ENCODE results near the gene ZC3H4. TPM values are rescaled to one million over a fixed set of nuclear protein-coding genes. Genes with fewer than 3 reads are reported as not detected.
"Not testable (repeated sequence)": the region's sequence is repeated elsewhere in the genome, so short reads cannot be mapped to it uniquely, and the experiment has no call there.

Gene ZC3H4
- total and polyA plus RNA-seq, 12 donors = 5.7 to 45.0 (median 23.6) TPM

- H3K36me3 ChIP-seq (replicated peaks in 1 of 2) = peaks cover 0 to 33% of the 10 kb centered on the region in 2 donors
- WGBS, 4 donors = 89 to 99% (median 90%) methylated on average over 5 of the region's 5 CpGs
Measured at GRCh38 chr19:47142779-47143178, 29.2 kb upstream of the ZC3H4 start.

DNA sequence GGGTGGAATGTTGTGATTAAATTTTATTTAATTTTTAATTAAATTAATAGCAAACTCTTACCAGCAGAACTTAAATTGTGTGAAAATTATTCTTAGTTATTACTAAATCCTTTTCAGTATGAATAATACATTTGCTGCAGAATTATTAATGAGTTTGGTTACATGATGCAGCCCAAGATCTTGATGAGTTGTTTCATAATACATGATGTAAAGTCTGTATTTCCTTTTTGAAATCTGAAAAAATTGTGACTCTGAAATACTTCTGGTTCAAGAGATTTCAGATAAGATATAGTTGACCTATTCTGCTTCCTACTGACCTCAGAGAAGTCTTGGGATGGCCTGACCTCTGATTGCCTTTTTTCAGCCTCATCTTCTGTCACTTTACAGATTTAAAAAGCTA is 28.1 kb upstream of the ZC3H4 start:
- Histone ChIP-seq H3K4me3 (no peak overlapping the region), H3K9me3 (replicated peaks in 1 of 3) (no peaks in the 10 kb centered on the region), H3K36me3 (replicated peaks in 1 of 2) (peaks cover 0 to 33% of the 10 kb centered on the region in 2 donors), H3K27me3 (no peaks in the 10 kb centered on the region), H3K27ac (peak overlapping the region in 3 of 5 donors; percentile 19 to 47 (median 36)), H3K4me1 (replicated peaks in 1 of 2) (peaks cover 7 to 12% of the 10 kb centered on the region in 2 donors)
- intact Hi-C loops (cut with DNase I) = no loop called here
- no peak for TF ChIP-seq POLR2A (IDR thresholded peaks at IDR 0.05)
- TF ChIP-seq, protein P1, sequence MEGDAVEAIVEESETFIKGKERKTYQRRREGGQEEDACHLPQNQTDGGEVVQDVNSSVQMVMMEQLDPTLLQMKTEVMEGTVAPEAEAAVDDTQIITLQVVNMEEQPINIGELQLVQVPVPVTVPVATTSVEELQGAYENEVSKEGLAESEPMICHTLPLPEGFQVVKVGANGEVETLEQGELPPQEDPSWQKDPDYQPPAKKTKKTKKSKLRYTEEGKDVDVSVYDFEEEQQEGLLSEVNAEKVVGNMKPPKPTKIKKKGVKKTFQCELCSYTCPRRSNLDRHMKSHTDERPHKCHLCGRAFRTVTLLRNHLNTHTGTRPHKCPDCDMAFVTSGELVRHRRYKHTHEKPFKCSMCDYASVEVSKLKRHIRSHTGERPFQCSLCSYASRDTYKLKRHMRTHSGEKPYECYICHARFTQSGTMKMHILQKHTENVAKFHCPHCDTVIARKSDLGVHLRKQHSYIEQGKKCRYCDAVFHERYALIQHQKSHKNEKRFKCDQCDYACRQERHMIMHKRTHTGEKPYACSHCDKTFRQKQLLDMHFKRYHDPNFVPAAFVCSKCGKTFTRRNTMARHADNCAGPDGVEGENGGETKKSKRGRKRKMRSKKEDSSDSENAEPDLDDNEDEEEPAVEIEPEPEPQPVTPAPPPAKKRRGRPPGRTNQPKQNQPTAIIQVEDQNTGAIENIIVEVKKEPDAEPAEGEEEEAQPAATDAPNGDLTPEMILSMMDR (IDR thresholded peaks at IDR 0.05) = no peak
- DNase-seq = no peak

More at GRCh38 chr19:47142779-47143178, 29.2 kb upstream of the ZC3H4 start:
- no peak overlapping the region for H3K4me3 ChIP-seq
- H3K9me3 ChIP-seq (replicated peaks in 1 of 3) = no peaks in the 10 kb centered on the region
- H3K27me3 ChIP-seq = no peaks in the 10 kb centered on the region
- DNase-seq = no peak
- no peak for TF ChIP-seq POLR2A (IDR thresholded peaks at IDR 0.05)
- TF ChIP-seq, protein P1 (IDR thresholded peaks at IDR 0.05) = no peak
- intact Hi-C loops (cut with DNase I) = no loop called here
- peaks cover 7 to 12% of the 10 kb centered on the region in 2 donors for H3K4me1 ChIP-seq (replicated peaks in 1 of 2)
- no peak overlapping the region for H3K27ac ChIP-seq

GRCh38 chr19:47141252-47141651 is 27.7 kb upstream of the ZC3H4 start:
- 37 to 53% (median 47%) methylated on average over 7 of the region's 7 CpGs for WGBS, 4 donors
- H3K9me3 ChIP-seq (replicated peaks in 1 of 3); intact Hi-C loops (cut with DNase I); H3K4me3 ChIP-seq; H3K27me3 ChIP-seq: not testable (repeated sequence)
- H3K4me1 ChIP-seq (replicated peaks in 1 of 2) = peaks cover 7 to 12% of the 10 kb centered on the region in 2 donors
- peaks cover 0 to 30% of the 10 kb centered on the region in 2 donors for H3K36me3 ChIP-seq (replicated peaks in 1 of 2)
- DNase-seq = peak; percentile 36 to 74 (median 63)
- H3K27ac ChIP-seq = peak overlapping the region in 3 of 5 donors; percentile 19 to 47 (median 36)

DNA sequence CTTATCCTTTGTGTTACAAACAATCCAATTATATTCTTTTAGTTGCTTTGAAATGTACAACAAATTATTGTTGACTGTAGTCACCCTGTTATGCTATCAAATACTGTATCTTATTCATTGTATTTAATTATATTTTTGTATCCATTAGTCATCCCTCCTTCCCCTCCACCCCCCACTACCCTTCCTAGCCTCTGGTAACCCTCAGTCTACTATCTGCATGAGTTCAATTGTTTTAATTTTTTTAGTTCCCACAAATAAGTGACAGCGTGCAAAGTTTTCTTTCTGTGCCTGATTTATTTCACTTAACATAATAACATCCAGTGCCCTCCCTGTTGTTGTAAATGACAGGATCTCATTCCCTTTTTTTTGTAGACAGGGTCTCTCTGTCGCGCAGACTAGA is 21.6 kb upstream of the ZC3H4 start:
- Histone ChIP-seq H3K27ac (no peak overlapping the region), H3K4me3 (no peak overlapping the region), H3K36me3 (replicated peaks in 1 of 2) (no peaks in the 10 kb centered on the region), H3K27me3 (no peaks in the 10 kb centered on the region), H3K9me3 (replicated peaks in 1 of 3) (no peaks in the 10 kb centered on the region), H3K4me1 (replicated peaks in 1 of 2) (peaks cover 0 to 30% of the 10 kb centered on the region in 2 donors)
- no peak for TF ChIP-seq POLR2A (IDR thresholded peaks at IDR 0.05)
- TF ChIP-seq, protein P1 (IDR thresholded peaks at IDR 0.05) = no peak
- intact Hi-C loops (cut with DNase I) = loop anchor here in 1 of 2 donors (5.0 kb wide), 1 partner anchor 72 kb away; no protein-coding TSS in a partner anchor
- DNase-seq = no peak
- WGBS, 4 donors = 60 to 70% (median 66%) methylated on average over 3 of the region's 3 CpGs

DNA sequence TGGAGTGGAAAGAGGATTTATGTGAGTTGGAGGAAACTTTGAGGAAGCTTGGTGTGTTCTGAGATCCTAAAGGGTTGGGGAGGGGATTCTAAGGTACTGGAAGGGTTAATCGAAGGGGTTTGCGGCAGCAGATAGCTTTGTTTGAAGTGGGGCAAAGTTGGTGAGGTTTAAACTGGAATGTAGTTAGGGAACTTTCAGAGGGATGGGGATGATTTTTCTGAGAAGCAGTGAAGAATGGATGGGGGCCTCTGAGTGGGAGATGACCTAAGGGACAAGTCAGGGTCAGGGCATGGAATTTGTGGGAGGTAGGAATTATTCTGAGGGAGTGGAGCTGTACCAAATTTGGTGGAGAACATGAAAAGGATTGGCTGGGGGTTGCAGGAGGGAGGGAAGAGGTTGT is 21.0 kb upstream of the ZC3H4 start:
- no peak for DNase-seq
- Histone ChIP-seq H3K27me3 (no peaks in the 10 kb centered on the region), H3K4me1 (replicated peaks in 1 of 2) (peaks cover 0 to 30% of the 10 kb centered on the region in 2 donors), H3K9me3 (replicated peaks in 1 of 3) (no peaks in the 10 kb centered on the region), H3K4me3 (no peak overlapping the region), H3K36me3 (replicated peaks in 1 of 2) (no peaks in the 10 kb centered on the region), H3K27ac (no peak overlapping the region)
- WGBS, 4 donors = 53 to 77% (median 61%) methylated on average over 2 of the region's 2 CpGs
- intact Hi-C loops (cut with DNase I) = no loop called here
- no peak for TF ChIP-seq POLR2A (IDR thresholded peaks at IDR 0.05)
- TF ChIP-seq, protein P1 (IDR thresholded peaks at IDR 0.05) = no peak

Measured in adrenal gland (tissue), 12 donors.